Measurements from ENCODE around the gene PCDHGB5. TPM values are rescaled to one million over a fixed set of nuclear protein-coding genes. Genes with fewer than 3 reads are reported as not detected.

PCDHGB5 gene
- total RNA-seq, 1 donor from 2014 or later: 12.7 TPM

DNA sequence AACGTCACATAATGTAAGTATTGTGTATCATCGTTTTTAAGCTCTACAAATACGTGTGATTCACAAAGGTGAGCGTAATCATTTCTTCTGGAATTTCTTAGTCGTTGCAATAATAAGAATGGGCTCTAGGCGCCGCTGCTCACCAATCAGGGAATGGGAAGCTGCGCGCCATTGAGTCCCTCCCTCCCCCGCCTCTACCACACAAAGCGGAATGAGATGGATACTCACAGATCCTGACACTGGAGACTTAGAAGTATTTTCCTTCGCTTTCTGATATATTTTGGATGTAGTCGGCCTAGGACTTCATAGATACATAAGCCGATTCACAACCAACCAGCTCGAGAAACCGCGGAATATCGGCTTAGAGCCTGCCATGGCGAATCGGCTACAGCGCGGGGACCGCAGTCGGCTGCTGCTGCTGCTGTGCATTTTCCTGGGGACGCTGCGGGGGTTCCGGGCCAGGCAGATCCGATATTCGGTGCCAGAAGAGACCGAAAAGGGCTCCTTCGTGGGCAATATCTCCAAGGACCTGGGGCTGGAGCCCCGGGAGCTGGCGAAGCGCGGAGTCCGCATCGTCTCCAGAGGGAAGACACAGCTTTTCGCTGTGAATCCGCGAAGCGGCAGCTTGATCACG lies 23.2 kb downstream of the PCDHGB5 start, which contains the start of gene PCDHGA11:
TSS of gene PCDHGA11 (plus strand) at position 197 of the 634 bp plus-strand sequence. CDS start at position 374, 177 bp downstream.

DNA sequence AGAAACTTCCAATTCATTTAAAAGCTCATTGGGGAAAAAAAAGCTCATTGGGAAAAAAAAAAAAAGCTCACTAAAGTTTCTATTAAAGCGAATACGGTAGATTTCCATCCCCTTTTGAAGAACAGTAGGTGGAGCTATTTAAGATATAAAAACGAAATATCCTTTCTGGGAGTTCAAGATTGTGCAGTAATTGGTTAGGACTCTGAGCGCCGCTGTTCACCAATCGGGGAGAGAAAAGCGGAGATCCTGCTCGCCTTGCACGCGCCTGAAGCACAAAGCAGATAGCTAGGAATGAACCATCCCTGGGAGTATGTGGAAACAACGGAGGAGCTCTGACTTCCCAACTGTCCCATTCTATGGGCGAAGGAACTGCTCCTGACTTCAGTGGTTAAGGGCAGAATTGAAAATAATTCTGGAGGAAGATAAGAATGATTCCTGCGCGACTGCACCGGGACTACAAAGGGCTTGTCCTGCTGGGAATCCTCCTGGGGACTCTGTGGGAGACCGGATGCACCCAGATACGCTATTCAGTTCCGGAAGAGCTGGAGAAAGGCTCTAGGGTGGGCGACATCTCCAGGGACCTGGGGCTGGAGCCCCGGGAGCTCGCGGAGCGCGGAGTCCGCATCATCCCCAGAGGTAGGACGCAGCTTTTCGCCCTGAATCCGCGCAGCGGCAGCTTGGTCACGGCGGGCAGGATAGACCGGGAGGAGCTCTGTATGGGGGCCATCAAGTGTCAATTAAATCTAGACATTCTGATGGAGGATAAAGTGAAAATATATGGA lies 32.8 kb downstream of the PCDHGB5 start, which contains the start of gene PCDHGA12:
TSS of gene PCDHGA12 (plus strand) at position 176 of the 782 bp plus-strand sequence. CDS start at position 429, 253 bp downstream.

Other genes with a start within 250 kb of the PCDHGB5 start
- 0.09 TPM in 2 replicates for gene PCDHB6, start 247.9 kb upstream of the PCDHGB5 start, total RNA-seq
- gene PCDHB7, start 225.3 kb upstream of the PCDHGB5 start, total RNA-seq: 0.45 and 0.56 TPM in 2 replicates
- 0.18 and 0.94 TPM in 2 replicates for gene PCDHB8, start 220.2 kb upstream of the PCDHGB5 start, total RNA-seq
- 0.09 and 0.19 TPM in 2 replicates for gene PCDHB16, start 215.6 kb upstream of the PCDHGB5 start, total RNA-seq
- 0.27 and 0.28 TPM in 2 replicates for gene PCDHB9, start 210.8 kb upstream of the PCDHGB5 start, total RNA-seq
- 0.72 and 1.0 TPM in 2 replicates for gene PCDHB10, start 205.6 kb upstream of the PCDHGB5 start, total RNA-seq
- 0.38 and 0.99 TPM in 2 replicates for gene PCDHB11, start 198.3 kb upstream of the PCDHGB5 start, total RNA-seq
- 0.47 and 0.54 TPM in 2 replicates for gene PCDHB12, start 189.2 kb upstream of the PCDHGB5 start, total RNA-seq
- gene PCDHB13, start 184.0 kb upstream of the PCDHGB5 start, total RNA-seq: 0.99 and 1.6 TPM in 2 replicates
- gene PCDHB14, start 174.6 kb upstream of the PCDHGB5 start, total RNA-seq: 1.3 and 1.6 TPM in 2 replicates
- gene PCDHB15, start 152.6 kb upstream of the PCDHGB5 start, total RNA-seq: 0.90 and 1.7 TPM in 2 replicates
- gene SLC25A2, start 93.9 kb upstream of the PCDHGB5 start, total RNA-seq: 0.09 and 0.19 TPM in 2 replicates
- 71.7 and 90.4 TPM in 2 replicates for gene TAF7, start 77.2 kb upstream of the PCDHGB5 start, total RNA-seq
- 0.36 and 1.0 TPM in 2 replicates for gene PCDHGA1, start 67.4 kb upstream of the PCDHGB5 start, total RNA-seq
- gene PCDHGA2, start 59.2 kb upstream of the PCDHGB5 start, total RNA-seq: 0.90 and 3.0 TPM in 2 replicates
- gene PCDHGA3, start 54.1 kb upstream of the PCDHGB5 start, total RNA-seq: 0.54 and 1.9 TPM in 2 replicates
- gene PCDHGB1, start 47.8 kb upstream of the PCDHGB5 start, total RNA-seq: 0.99 and 2.0 TPM in 2 replicates
- 2.6 and 5.0 TPM in 2 replicates for gene PCDHGA4, start 42.9 kb upstream of the PCDHGB5 start, total RNA-seq
- gene PCDHGB2, start 38.0 kb upstream of the PCDHGB5 start, total RNA-seq: 2.0 and 2.2 TPM in 2 replicates
- 0.90 and 1.2 TPM in 2 replicates for gene PCDHGA5, start 33.8 kb upstream of the PCDHGB5 start, total RNA-seq
- gene PCDHGB3, start 27.7 kb upstream of the PCDHGB5 start, total RNA-seq: 3.1 and 4.0 TPM in 2 replicates
- 2.2 and 2.8 TPM in 2 replicates for gene PCDHGA6, start 24.1 kb upstream of the PCDHGB5 start, total RNA-seq
- gene PCDHGA7, start 15.2 kb upstream of the PCDHGB5 start, total RNA-seq: 1.4 and 2.2 TPM in 2 replicates
- gene PCDHGB4, start 10.2 kb upstream of the PCDHGB5 start, total RNA-seq: 14.9 and 16.3 TPM in 2 replicates
- 1.3 and 2.4 TPM in 2 replicates for gene PCDHGA8, start 5.3 kb upstream of the PCDHGB5 start, total RNA-seq
- 1.6 and 3.1 TPM in 2 replicates for gene PCDHGA9, start 4.8 kb downstream of the PCDHGB5 start, total RNA-seq
- 1.7 and 2.7 TPM in 2 replicates for gene PCDHGB6, start 10.1 kb downstream of the PCDHGB5 start, total RNA-seq
- gene PCDHGA10, start 15.0 kb downstream of the PCDHGB5 start, total RNA-seq: 3.3 and 3.9 TPM in 2 replicates
- gene PCDHGB7, start 19.7 kb downstream of the PCDHGB5 start, total RNA-seq: 5.8 and 6.8 TPM in 2 replicates
- gene PCDHGA11, start 23.1 kb downstream of the PCDHGB5 start, total RNA-seq: 7.2 and 10.1 TPM in 2 replicates
- 4.8 and 6.7 TPM in 2 replicates for gene PCDHGA12, start 32.6 kb downstream of the PCDHGB5 start, total RNA-seq
- gene PCDHGC3, start 78.0 kb downstream of the PCDHGB5 start, total RNA-seq: 9.2 and 10.3 TPM in 2 replicates
- gene PCDHGC4, start 87.1 kb downstream of the PCDHGB5 start, total RNA-seq: 0.90 and 1.4 TPM in 2 replicates
- 0.45 and 0.94 TPM in 2 replicates for gene PCDHGC5, start 91.1 kb downstream of the PCDHGB5 start, total RNA-seq
- gene DIAPH1, start 221.1 kb downstream of the PCDHGB5 start, total RNA-seq: 38.1 and 41.3 TPM in 2 replicates
- 52.0 and 62.8 TPM in 2 replicates for gene HDAC3, start 238.9 kb downstream of the PCDHGB5 start, total RNA-seq
- 2.4 and 3.0 TPM in 2 replicates for gene RELL2, start 239.1 kb downstream of the PCDHGB5 start, total RNA-seq